Loucy (cell line): ENCODE data around the gene C1orf226.

Experiments
- H2AFZ ChIP-seq: fragments of 200-600 bp; sonication (generic); 2 replicates; pipeline ENCODE4 v1.6.0; 2016; ENCODE audit warnings: antibody characterized with exemption, mild to moderate bottlenecking, low read length, moderate library complexity
- H3F3A ChIP-seq: fragments of 200-600 bp; 2 replicates; pipeline ENCODE4 v1.6.0; 2016; ENCODE audit warnings: antibody characterized with exemption, low read depth, mild to moderate bottlenecking
- H3K27me3 ChIP-seq: fragments of 200-600 bp; sonication (generic); 2 replicates; pipeline ENCODE4 v1.6.1; 2014; ENCODE audit warnings: low read length, mild to moderate bottlenecking; ENCODE audit not compliant: insufficient read depth, poor library complexity, severe bottlenecking
- H3K36me3 ChIP-seq: fragments of 200-600 bp; sonication (generic); 2 replicates; pipeline ENCODE4 v1.6.1; 2016; ENCODE audit warnings: low read length; ENCODE audit not compliant: insufficient read depth
- H3K4me1 ChIP-seq: fragments of 200-600 bp; sonication (generic); 2 replicates; pipeline ENCODE4 v1.5.1; 2014; ENCODE audit warnings: low read length, mild to moderate bottlenecking; ENCODE audit not compliant: insufficient read depth, poor library complexity, severe bottlenecking
- H3K4me2 ChIP-seq: fragments of 200-600 bp; sonication (generic); 2 replicates; pipeline ENCODE4 v1.6.0; 2014; ENCODE audit warnings: antibody characterized with exemption, low read length, low read depth, mild to moderate bottlenecking; ENCODE audit not compliant: poor library complexity, severe bottlenecking
- H3K4me3 ChIP-seq: fragments of 200-600 bp; sonication (generic); 2 replicates; pipeline ENCODE4 v1.5.1; 2014; ENCODE audit warnings: low read length, mild to moderate bottlenecking, mixed read lengths; ENCODE audit not compliant: poor library complexity, severe bottlenecking
- H3K79me2 ChIP-seq: fragments of 200-600 bp; sonication (generic); 2 replicates; pipeline ENCODE4 v1.6.1; 2014; ENCODE audit warnings: low read length; ENCODE audit not compliant: insufficient read depth
- H3K9ac ChIP-seq: fragments of 200-600 bp; sonication (generic); 2 replicates; pipeline ENCODE4 v1.6.0; 2014; ENCODE audit warnings: mild to moderate bottlenecking, low read depth, low read length, moderate library complexity; ENCODE audit not compliant: poor library complexity, severe bottlenecking
- H3K9me2 ChIP-seq: fragments of 200-600 bp; sonication (generic); replicated peaks from 2 replicates; pipeline ENCODE4 v1.6.1; 2016; ENCODE audit warnings: low read depth, low read length, mixed read lengths
- H3K9me3 ChIP-seq: fragments of 200-600 bp; sonication (generic); 2 replicates; pipeline ENCODE4 v1.6.1; 2014; ENCODE audit warnings: mild to moderate bottlenecking, antibody characterized with exemption, low read length, low read depth; ENCODE audit not compliant: insufficient read depth
- H4K20me1 ChIP-seq: fragments of 200-600 bp; sonication (generic); 2 replicates; pipeline ENCODE4 v1.6.0; 2014; ENCODE audit warnings: antibody characterized with exemption, low read length, mild to moderate bottlenecking; ENCODE audit not compliant: insufficient read depth, poor library complexity, severe bottlenecking
- CTCF ChIP-seq: fragments of 200-600 bp; sonication (generic); conservative IDR thresholded peaks from 2 replicates; pipeline ENCODE4 v1.5.1; 2014; ENCODE audit warnings: mild to moderate bottlenecking, antibody characterized with exemption, low read length
- EZH2phosphoT487 ChIP-seq: fragments of 200-600 bp; IDR thresholded peaks from 2 replicates; pipeline ENCODE4 v1.6.1; 2018; ENCODE audit warnings: antibody characterized with exemption, mild to moderate bottlenecking, moderate library complexity, borderline replicate concordance

The C1orf226 gene

GRCh38 chr1:162400790-162401355, 19.3 kb downstream of the C1orf226 start:
- no peaks in the 10 kb centered on the region for H3K27me3 ChIP-seq
- H3K36me3 ChIP-seq, result no peaks in the 10 kb centered on the region

GRCh38 chr1:162404550-162405160, 23.1 kb downstream of the C1orf226 start:
- Histone ChIP-seq H3F3A (no peaks in the 10 kb centered on the region), H3K9ac (no peak overlapping the region), H2AFZ (no peak overlapping the region), H4K20me1 (no peaks in the 10 kb centered on the region), H3K4me3 (no peak overlapping the region), H3K4me1 (peaks cover 8% of the 10 kb centered on the region), H3K4me2 (no peak overlapping the region), H3K9me2 (no peaks in the 10 kb centered on the region), H3K79me2 (no peaks in the 10 kb centered on the region), H3K9me3 (no peaks in the 10 kb centered on the region), H3K27me3 (no peaks in the 10 kb centered on the region), H3K36me3 (no peaks in the 10 kb centered on the region)
- no peak for TF ChIP-seq CTCF
- TF ChIP-seq EZH2phosphoT487, result no peak

More at GRCh38 chr1:162400790-162401355, 19.3 kb downstream of the C1orf226 start:
- TF ChIP-seq EZH2phosphoT487 (no peak), CTCF (no peak)
- Histone ChIP-seq H3K79me2 (no peaks in the 10 kb centered on the region), H3K4me1 (no peaks in the 10 kb centered on the region), H3K9me3 (no peaks in the 10 kb centered on the region), H3K4me2 (no peak overlapping the region), H3K9ac (no peak overlapping the region), H4K20me1 (no peaks in the 10 kb centered on the region), H3F3A (no peaks in the 10 kb centered on the region), H3K4me3 (no peak overlapping the region), H2AFZ (no peak overlapping the region), H3K9me2 (no peaks in the 10 kb centered on the region)

- Histone ChIP-seq H3K9ac (no peak overlapping the region), H3K4me3 (no peak overlapping the region), H3K4me2 (no peak overlapping the region), H3K79me2 (no peaks in the 10 kb centered on the region), H3K36me3 (no peaks in the 10 kb centered on the region), H3K27me3 (no peaks in the 10 kb centered on the region), H3K4me1 (peaks cover 8% of the 10 kb centered on the region), H3F3A (no peaks in the 10 kb centered on the region), H3K9me3 (no peaks in the 10 kb centered on the region), H3K9me2 (no peaks in the 10 kb centered on the region), H4K20me1 (no peaks in the 10 kb centered on the region), H2AFZ (no peak overlapping the region)
- TF ChIP-seq CTCF, result no peak
- TF ChIP-seq EZH2phosphoT487, result no peak
Measured at GRCh38 chr1:162405800-162406199, 24.3 kb downstream of the C1orf226 start.
